GM12878 (cell line): Measurements from ENCODE around the gene NRP1.

Experiments used
- POLR2AphosphoS5 ChIP-seq: IDR thresholded peaks from 2 replicates; pipeline ENCODE4 v1.6.1; 2011; ENCODE audit warnings: mild to moderate bottlenecking, low read length, inconsistent platforms
- TF ChIP-seq, protein P1 (sequence below), 3 experiments: IDR thresholded peaks in 2 of 3; conservative IDR thresholded peaks in 1 of 3; 2 replicates each; pipeline ENCODE4 v1.5.1; 2011; ENCODE audit warnings: low read depth in 3 of 3, low read length in 3 of 3, mild to moderate bottlenecking in 3 of 3, control low read depth in 2 of 3, moderate library complexity in 2 of 3, inconsistent platforms in 1 of 3, mixed read lengths in 1 of 3; ENCODE audit not compliant: control insufficient read depth in 2 of 3, insufficient read depth in 1 of 3; ENCODE audit errors: extremely low read depth in 1 of 3

DNA sequence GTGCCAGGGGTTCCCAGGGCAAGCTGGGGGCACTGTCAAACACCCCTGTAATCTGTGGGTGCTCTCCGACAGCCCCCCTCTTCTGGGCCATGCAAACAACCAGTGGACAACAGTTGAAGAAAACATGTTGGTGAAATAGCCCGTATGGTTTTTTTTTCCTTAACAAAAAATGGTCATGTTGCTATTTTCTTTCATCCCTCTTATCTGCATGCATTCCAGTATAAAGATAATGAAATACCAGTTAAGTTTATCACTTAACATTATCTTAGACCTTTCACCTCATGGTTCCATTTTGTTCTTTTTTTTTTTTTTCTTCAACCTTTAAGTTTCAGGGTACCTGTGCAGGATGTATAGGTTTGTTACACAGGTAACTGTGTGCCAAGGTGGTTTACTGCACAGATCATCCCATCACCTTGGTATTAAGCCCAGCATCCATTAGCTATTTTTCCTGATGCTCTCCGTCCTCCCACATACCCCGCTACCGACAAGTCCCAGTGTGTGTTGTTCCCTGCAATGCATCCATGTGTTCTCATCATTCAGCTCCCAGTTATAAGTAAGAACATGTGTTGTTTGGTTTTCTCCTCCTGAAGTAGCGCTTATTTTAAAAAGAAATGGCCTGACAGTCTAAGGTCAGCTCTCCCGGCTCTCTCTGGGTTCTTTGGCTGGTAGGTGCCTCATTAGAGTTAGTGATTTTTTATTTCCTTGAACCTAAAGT is 110.1 kb downstream of the NRP1 start:
- TF ChIP-seq, protein P1, sequence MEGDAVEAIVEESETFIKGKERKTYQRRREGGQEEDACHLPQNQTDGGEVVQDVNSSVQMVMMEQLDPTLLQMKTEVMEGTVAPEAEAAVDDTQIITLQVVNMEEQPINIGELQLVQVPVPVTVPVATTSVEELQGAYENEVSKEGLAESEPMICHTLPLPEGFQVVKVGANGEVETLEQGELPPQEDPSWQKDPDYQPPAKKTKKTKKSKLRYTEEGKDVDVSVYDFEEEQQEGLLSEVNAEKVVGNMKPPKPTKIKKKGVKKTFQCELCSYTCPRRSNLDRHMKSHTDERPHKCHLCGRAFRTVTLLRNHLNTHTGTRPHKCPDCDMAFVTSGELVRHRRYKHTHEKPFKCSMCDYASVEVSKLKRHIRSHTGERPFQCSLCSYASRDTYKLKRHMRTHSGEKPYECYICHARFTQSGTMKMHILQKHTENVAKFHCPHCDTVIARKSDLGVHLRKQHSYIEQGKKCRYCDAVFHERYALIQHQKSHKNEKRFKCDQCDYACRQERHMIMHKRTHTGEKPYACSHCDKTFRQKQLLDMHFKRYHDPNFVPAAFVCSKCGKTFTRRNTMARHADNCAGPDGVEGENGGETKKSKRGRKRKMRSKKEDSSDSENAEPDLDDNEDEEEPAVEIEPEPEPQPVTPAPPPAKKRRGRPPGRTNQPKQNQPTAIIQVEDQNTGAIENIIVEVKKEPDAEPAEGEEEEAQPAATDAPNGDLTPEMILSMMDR (IDR thresholded peaks at IDR 0.05 in 2 of 3, conservative IDR thresholded peaks at IDR 0.05 in 1 of 3; ENCODE audit: control insufficient read depth in 2 of 3, extremely low read depth in 1 of 3, insufficient read depth in 1 of 3, low read depth in 3 of 3, low read length in 3 of 3) = no peak
- no peak for TF ChIP-seq POLR2AphosphoS5
